ENCODE results near the gene METTL15.
"Not testable (repeated sequence)": the region's sequence is repeated elsewhere in the genome, so short reads cannot be mapped to it uniquely, and the experiment has no call there.

The METTL15 gene

GRCh38 chr11:28223577-28223976 lies 115.4 kb downstream of the METTL15 start:
- DNase-seq: no peak

GRCh38 chr11:28223994-28224393 lies 115.8 kb downstream of the METTL15 start:
- DNase-seq: no peak

GRCh38 chr11:28227460-28227859 lies 119.3 kb downstream of the METTL15 start:
- DNase-seq: no peak

DNA sequence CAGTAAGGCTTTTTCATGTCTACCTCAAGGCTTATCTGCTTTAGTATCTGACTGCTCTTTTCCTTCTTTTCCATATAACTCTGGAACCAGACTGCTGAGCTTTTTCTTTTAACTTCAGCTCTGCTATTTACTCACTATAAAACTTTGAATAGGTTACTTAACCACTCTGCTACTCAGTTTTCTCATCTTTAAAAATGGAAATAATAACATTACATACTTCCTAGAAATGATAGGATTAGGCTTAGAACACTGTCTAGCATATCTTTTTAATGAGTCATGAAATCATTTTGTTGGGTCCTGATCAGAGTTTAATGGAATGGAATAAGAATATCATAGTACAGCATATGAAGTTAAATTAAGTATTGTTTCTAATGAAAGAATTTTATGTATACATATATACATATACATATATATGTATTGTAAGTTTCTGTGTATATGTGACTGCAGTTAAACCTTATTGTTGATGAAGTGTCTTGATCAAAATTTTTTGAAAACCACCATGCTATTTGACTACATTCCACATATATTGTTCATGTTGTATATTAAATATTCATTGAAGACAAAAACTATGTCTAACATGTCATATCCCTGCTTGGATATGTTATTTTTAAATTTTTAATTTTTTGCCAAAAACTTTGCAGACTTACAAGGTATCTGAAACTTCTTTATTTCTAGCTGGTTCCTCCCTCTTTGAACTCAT lies 120.2 kb downstream of the METTL15 start:
- DNase-seq: no peak

DNA sequence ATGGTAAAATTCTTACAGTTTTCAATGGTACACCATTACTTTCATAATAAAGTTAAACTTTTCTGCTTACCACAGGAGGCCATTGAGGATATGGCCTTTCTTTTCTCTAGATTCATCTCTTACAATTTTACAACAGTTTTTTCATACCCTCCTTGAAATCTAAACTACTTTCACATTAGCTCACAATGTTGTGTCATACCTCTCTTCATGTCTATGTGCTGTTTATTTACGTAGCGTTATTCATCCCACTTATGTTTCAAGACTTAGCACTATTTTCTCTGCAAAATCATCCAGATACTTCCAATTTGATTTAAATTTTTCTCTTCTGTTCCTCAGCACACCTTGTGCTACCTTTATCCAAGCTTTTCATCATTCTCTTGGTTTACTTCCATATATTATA lies 123.3 kb downstream of the METTL15 start:
- DNase-seq: no peak

DNA sequence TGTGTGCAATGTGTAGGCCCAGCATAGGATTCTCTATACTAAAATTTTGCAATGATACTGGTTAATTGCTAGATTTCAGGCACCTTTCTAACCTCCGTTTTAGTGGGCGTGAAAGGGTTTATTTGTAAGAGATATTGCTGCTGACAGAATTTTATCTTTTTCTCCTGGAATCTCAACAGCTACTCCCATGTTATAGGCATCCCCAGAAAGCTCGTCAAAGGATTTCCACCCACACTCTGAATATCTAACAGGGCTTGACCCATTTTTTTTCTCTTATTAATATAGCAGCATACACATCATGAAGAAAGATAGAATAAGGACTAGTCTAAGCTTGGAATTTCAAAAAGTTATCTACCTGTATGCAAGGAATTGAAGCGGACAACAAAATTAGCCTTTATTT lies 124.5 kb downstream of the METTL15 start:
- no peak for DNase-seq

DNA sequence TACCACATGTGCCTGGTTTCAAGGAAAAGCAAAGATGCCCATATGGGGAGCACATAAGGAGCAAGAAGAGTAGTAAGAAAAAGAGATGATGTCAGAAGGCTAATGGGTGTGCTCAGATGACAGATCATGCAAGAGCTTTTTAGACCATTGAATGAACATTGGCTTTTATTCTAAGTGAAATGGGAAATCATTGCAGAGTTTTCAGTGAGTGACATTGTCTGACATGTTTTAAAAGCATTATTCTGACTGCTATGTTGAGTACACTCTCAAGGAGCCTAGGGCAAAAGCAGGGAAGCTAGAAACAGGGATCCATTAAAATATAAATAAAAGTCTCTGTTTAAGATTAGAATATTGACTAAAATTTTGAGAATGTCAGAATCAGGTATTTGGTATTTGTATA lies 133.6 kb downstream of the METTL15 start:
- DNase-seq: no peak

GRCh38 chr11:28242596-28242995 lies 134.4 kb downstream of the METTL15 start:
- no peak for DNase-seq

- DNase-seq: no peak
These were observed 134.9 kb downstream of the METTL15 start for GRCh38 chr11:28243061-28243460.

DNA sequence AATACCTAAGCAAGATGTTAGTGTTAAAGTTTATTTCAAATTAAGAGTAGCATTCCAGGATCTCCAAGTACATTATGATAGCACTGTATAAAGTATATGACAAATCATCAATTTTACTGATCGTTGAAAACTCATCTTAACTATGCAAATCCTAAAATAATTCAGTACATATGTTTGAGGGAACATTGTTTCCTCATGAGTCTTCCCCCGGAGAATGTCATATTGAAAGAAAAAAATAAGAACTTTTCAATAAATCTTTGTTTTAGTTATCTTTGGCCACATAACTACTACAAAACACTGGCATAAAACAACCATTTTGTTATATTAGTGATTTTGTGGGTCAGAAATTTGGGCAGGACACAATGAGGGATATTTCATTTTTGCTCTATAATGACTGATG lies 135.4 kb downstream of the METTL15 start:
- no peak for DNase-seq

DNA sequence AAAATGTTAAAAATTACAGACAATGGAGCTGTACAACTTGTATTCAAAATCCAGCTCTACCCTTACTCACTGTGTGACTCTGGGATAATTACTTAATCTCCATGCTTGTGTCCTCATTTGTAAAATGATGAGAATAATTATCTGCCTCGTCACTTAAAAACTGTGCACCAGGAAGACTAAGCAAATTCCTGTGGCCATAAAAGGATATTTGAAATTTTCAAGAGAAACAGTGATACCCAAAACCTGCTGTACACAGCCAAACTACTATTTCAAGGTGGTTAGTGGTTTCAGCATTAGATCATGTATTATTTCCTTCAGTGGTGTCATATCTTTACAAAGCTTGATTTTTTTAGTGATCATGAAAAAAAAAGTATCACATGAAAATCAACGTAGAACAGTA lies 136.9 kb downstream of the METTL15 start:
- no peak for DNase-seq

- no peak for DNase-seq
These were observed 142.0 kb downstream of the METTL15 start for GRCh38 chr11:28250192-28250591.

DNA sequence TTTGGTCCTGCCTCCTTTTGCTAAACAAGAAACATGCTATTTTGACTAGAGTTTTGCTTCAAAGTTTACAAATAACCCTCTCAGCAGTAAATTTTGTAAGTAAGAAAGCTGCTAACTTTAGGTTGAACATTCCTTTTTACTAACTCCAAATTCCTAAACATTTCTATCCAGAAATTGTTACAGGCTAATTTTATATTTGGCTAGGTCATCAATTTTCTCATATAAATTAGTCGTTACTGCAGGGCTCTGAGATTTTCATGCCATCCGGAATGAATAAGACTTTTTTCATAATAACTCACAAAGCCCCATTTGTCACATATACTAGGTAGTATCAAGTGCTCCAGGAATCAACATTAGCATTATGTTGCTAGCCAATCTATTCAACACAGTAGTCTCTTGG lies 143.1 kb downstream of the METTL15 start:
- DNase-seq: no peak

DNA sequence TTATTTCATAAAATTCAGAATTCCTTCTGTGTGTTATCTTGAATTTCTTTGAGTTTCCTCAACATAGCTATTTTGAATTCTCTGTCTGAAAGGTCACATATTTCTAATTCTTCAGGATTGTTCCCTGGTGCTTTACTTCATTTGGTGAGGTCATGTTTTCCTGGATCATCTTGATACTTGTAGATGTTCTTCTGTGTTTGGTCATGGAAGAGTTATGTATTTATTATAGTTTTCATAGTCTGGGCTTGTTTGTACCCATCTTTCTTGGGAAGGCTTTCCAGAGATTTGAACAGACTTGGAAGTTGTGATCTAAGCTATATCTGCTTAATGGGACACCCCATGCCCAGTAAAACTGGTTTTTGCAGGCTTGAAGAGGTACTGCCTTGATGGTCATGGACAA lies 149.6 kb downstream of the METTL15 start:
- DNase-seq: no peak

DNA sequence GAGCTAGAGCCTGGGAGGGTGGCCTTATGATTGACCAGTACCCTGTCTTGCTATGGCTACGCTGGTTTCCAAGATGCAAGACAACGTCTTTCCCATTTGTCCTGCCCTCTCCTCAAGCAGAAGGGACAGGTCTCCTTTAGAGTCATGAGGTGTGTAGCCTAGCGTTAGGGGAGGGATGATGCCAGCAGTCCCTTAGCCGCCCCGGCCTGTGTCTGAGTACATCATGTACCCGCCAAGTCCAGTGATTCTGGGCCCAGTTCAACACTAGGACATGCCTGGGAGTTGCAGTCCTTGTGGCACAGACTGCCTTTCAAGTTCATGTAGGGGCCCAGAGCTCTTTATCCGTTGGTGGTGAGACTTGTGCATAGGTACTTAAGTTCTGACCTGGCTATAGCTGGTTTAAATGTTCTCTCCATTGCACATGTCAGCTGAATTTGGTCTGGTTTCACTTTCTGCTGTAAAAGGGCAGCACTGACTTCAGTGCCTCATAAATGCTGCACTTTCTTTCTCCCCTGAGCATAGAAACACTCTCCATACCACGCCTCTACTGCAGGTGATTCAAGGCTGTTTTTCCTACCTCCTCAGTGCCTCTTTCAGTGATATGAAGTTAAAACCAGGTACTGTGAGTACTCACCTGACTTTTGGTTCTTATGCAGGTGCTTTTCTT lies 151.1 kb downstream of the METTL15 start:
- no peak for DNase-seq

DNA sequence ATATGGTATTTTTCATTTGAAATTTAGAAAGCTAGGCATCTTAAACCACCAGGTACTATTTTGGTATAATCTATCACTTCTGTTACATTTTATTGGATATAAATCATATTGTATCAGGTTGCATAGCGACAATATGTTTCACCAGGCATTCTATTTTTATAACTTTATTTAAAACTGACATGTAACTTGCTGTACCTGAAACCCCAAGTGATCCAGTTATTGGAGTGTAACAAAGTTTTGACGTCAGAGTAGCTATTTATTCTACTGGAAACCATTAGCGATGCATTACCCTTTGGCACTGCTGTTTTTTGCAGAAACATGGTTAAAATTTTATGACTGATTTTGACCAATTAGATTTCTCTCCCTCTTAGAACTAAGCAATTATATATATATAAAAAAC lies 160.7 kb downstream of the METTL15 start:
- no peak for DNase-seq

- no peak for DNase-seq
These were observed 161.4 kb downstream of the METTL15 start for GRCh38 chr11:28269586-28269985.

- DNase-seq: not testable (repeated sequence)
These were observed 164.1 kb downstream of the METTL15 start for GRCh38 chr11:28272247-28272646.

DNA sequence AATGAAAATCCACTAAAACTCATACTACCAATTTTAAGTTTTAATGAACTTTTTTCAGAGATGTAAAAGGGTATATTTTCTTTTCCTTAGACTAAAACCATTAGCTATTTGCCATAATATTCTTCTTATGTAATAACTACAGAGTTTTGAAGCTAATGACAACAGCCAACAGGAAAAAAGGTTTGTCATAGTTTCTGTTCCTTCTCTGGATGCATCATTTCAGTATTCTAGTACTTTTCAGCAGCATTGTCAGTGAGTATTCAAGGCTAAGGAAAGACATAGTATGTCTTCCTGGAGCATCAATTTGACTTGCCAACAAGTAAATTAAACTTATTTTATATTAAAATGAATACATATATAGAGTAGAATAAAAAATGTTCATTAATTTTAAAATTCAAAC lies 166.0 kb downstream of the METTL15 start:
- DNase-seq: no peak

- no peak for DNase-seq
These were observed 176.0 kb downstream of the METTL15 start for GRCh38 chr11:28284196-28284595.

GRCh38 chr11:28289444-28289843 lies 181.3 kb downstream of the METTL15 start:
- no peak for DNase-seq

DNA sequence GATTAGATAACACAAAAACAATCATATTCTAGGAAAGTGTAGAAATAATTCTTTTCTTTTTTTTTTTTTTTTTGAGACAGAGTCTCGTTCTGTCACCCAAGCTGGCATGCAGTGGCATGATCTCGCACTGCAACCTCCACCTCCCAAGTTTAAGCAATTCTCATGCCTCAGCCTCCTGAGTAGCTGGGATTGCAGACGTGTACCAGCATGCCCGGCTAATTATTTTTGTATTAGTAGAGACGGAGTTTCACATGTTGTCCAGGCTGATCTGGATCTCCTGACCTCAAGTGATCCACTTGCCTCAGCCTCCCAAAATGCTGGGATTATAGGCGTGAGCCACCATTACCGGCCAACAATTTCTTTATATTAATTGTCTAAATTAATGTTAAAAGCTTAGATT lies 182.8 kb downstream of the METTL15 start:
- DNase-seq: not testable (repeated sequence)

DNA sequence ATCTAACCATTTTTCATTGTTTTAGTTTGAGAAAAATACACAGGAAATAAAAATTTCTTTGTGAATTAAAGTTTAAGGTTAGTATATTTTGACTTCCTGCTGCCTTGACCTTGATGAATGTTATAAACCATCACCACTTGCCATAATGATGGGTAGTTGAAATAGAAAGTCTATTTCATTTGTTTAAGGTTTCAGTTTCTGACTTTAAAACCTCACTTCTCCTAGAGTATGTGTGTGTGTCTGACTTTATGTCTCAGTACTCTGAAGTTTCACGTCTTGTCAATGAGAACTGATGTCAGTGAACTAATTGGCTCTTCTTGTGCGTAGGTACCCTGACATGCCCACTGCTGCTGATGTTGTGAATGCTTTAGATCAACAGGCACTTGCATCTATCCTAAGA lies 188.2 kb downstream of the METTL15 start:
- no peak for DNase-seq

GRCh38 chr11:28298209-28298608 lies 190.0 kb downstream of the METTL15 start:
- no peak for DNase-seq

Measured in femur (tissue), 1 donor.